Placental pericyte (primary cell): ENCODE results near the gene GARIN5B. TPM values are rescaled to one million over a fixed set of nuclear protein-coding genes. Genes with fewer than 3 reads are reported as not detected.

ENCODE experiments used
- total RNA-seq: library from RNA; depleted of rRNA; stranded (reverse); fragments of >200 nt; gene quantifications from 2 replicates; pipeline ENCODE4 v1.2.3, GENCODE V29; 2012

GARIN5B gene
- not detected in 2 replicates for total RNA-seq

DNA sequence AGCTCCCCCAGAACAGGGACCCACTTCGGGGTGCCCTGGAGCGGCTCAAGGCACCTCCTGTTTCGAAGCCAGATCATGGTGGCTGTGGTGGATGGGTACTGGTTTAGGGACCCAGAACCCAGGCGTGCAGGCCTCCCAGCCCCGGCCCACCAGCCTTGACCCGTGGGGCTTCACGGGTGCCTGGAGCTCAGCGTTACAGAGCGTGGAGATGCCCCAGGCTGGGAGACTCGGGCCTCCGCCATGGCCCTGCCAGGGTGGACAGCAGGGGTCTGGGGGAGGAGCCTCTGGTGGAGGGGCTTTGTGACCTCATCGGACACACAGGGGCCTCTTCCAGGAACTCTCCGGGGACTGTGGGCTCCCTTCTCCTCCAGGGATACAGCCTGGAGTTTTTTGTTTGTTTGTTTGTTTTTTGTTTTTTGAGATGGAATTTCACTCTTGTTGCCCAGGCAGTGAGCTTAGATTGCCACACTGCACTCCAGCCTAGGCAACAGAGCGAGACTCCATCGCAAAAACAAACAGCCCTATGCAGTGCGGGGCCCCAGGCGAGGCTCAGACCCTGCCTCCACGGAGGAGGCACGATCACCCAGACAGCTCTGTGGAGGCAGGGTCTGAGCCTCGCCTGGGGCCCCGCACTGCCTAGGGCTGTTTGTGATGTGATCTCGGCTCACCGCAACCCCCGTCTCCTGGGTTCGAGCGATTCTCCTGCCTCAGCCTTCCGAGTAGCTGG lies at the start of gene GARIN5B:
TSS of gene GARIN5B (minus strand) at position 271 of the 727 bp plus-strand sequence. CDS start at position 77, 194 bp downstream.

DNA sequence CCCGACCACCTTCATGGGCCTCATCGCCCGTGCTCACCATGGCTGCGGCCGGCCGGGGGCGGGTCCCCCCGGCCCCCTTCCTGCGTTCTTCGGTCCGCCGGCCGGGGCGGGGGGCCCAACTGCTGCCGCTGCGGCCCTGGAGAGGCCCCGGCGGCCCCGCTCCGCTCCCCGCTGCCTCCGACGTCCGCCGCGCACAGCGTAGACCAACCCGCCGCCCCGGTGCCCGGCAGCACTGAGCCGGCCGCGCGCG lies 44.4 kb upstream of the GARIN5B start, which contains the start of gene UBE2S:
TSS of gene UBE2S (minus strand) at position 239 of the 250 bp plus-strand sequence. CDS start at position 40, 199 bp downstream.

DNA sequence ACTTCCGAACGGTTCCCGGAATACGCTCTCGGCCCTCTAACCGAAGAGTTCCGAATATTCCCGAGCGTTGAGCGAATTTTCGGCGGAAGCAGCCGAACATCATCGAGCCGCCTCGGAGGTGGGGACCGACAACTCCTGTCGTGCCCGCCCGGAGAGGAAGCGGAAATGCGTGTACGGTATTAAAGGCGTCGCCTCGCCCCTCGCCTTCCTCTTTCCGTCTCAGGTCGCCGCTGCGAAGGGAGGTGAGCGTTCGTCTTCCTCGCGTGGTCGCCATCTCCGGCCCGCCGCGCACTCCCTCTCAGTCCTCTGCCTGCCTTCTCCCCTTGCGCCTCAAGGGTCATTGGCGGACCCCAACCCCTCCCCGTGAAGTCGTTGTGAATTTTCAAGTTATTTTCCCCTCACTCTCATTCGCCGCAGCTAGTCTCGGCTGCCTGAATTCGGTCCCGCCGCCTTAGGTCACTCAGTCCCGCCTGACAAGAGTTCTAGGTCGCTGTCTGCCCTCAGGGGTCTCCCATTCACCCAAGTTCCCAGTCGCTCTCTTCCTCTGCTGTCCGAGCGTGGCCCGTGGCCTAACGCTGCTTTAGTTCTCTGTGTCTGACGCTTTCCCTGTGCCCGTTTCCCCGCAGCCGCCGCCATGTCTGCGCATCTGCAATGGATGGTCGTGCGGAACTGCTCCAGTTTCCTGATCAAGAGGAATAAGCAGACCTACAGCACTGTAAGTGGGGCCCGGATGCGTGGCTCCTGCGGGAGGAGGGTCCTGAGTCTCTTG lies 22.8 kb upstream of the GARIN5B start, which contains the start of gene RPL28:
TSS of gene RPL28 (plus strand) at position 209 of the 769 bp plus-strand sequence. CDS start at position 635, 426 bp downstream.

DNA sequence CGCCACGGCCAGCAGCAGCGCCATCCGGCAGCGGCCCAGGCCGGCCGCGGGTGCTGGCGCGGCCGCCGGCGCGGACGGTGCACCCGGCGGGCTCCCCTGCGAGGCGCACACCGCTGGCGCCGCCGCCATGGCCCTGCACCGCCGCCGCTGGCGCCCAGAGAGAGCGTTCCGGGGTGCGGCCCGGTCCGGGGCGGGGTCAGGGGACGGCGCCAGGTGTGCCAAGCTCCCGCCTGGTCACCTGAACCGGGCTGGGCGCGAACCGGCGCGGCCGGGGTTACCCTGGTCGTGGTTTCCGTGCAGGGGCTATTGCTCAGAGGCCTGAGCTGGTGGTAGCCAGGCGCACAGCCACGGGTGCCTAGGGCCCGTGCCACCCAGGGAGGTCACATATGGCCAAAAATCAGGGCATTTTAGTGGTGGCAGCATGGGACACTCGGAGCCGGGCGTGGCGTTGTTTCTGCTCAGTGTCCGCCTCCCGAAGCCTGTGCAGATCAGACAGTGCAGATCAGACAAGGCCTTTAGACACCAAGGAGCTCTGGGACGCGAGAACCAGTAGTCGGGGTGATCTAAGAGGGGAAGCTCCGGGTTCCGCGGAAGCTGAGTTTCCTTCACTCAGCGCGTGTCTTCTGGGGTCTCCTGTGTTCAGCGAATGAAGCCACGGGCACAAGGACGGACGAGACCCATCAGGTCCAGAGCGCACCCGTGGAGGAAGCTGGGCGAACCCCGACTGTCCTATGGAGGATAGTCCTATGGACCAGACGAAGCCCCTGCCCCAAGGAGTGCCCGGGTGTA lies 21.3 kb upstream of the GARIN5B start, which contains the start of gene TMEM238:
TSS of gene TMEM238 (minus strand) at position 162 of the 789 bp plus-strand sequence. CDS start at position 129, 33 bp downstream.

DNA sequence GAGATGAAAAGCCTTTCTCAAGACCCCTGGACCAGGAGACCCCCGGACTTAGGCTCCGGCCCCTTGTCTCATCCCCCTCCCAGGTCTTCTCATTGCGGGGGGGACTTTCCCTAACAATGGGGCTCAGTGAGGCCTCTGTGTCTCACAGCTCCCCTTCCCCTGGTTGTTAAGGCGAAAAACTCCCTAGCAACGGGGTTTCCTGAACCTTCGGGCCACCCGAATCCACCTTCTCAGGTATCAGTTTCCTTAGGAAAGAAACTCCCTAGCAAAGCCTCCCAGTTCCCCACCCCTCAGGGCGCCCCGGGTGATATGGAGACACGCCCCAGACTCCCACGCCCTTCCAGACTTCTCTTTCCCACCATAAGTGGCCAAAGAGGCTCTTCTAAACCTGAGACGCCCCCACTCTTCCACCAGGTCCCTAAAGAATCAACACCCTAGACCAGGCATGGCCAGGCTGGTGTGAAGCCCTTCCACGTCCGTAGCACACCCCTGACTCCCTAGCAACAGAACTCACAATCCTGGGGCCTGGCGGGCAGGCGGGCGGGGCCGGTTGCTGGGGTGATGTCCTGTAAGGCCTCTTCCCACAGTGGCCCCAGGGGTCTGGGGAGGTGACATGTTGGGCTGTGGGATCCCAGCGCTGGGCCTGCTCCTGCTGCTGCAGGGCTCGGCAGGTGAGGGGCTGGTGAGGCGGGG lies 13.3 kb upstream of the GARIN5B start, which contains the start of gene TMEM190:
TSS of gene TMEM190 (plus strand) at position 586 of the 693 bp plus-strand sequence. CDS start at position 614, 28 bp downstream.

DNA sequence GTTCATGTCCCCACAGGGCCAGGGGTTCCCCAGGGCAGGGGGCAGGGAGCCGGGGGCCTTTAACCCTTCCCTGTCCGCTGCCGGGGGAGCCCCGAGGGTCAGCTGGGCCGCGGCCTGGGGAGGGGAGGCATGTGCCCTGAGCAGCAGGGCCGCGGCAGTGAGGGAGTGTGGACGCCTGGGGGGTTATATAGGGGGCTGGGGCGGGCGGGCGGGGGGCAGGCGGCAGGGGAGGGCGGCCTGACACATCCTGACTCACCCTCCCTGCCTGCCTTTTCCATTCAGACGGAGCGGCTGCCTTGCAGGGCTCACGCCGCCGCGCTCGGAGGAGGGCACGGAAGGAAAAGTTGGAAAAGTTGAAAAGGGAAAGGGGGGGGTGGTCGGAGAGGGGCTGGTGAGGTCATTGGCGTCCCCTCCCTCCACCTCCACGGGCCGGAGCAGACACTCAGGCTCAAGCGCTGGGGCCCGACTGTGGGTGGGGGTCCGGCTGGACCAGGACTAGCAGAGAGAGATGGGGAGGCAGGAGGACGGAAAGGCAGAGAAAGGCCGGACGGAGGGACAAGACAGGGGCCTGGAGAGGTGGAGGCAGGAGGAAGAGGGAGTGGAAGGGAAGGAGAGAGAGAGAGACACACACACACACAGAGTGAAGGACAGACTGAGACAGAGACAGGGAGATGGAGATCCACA lies 7.4 kb upstream of the GARIN5B start, which contains the start of gene IL11:
TSS of gene IL11 (minus strand) at position 159 of the 684 bp plus-strand sequence. CDS start at position 6, 153 bp downstream.

DNA sequence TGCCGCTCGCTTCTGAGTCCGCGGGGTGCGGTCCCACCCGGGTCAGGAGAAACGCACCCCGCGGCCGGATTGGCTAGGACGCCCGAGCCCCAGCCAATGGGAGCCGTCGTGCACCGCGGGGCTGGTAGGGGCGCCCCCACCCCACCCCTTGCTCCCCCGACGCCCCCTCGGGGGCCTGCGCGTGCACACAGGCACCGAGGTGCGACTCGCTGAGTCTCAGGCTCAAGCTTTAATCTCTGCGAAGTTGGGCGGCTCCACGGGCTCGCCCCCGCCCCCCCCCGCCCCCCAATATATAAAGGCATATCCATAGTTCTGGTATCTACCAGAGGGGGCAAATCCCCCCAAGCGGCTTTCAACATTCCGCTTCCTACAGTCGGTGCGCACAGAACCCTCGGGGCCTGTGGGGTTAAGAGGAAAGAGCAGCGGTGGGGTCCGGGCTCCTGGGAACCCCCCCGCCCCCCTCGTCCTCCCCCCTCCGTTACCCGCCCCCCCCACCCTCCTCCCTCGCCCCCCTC lies 8.3 kb downstream of the GARIN5B start, which contains the start of gene COX6B2:
TSS of gene COX6B2 (minus strand) at position 22 of the 515 bp plus-strand sequence. CDS start 198 bp downstream, outside the sequence.

DNA sequence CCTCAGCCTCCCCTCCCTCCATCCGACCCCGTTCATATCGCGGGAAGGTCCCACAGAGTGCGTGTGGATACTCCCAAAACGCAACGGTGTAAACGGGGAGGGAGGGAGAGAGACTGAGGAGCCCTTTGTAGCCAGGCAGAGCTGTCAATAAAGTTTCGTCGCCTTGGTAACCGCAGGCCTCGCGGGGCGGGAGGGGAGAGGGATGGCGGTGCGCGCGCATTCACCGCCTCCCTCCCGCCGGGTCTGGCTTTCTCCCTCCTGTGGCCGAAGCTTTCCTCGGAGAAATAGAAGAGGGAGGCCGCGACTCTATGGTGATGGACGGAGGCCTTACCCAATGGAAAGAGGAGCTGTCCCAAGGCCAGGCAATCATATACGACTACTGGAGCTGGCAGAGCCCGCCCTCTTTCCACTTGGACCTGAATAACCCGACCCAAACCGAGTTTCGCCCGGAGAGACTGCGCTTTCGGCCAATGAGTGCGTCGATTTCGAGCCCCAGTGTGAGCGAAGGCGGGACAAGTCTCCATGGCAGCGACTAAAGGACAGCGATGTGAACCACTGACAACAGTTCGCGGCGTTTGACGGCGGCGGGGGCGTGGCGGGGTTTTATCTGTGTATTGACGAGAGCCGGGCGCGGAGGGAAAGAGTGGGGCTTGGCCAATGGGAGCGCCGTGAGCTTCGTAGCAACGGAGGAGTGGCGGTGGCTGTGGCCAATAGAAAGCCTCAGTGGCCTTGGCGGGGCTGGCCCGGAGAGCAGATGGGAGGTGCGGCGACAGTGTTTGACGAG lies 23.8 kb downstream of the GARIN5B start, which contains the start of gene KMT5C:
TSS of gene KMT5C (plus strand) at position 772 of the 784 bp plus-strand sequence. CDS start 2,061 bp downstream, outside the sequence.

DNA sequence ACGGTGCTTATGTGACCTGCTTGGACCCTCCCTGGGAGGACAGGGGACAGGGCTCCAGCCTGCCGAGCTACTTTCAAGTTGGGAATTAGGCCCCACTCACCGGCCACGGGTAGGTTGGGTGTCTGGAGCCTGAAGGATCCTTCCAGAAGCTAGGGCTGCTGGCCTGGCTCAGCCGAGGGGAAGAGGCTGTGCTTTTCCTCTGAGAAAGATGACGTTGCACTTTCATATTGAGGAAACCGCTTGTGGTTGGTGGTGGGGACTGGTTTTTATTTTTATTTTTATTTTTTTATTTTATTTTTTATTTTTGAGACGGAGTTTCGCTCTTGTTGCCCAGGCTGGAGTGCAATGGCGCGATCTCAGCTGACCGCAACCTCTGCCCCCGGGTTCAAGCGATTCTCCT lies 37.9 kb downstream of the GARIN5B start, which contains the start of gene TMEM150B:
TSS of gene TMEM150B (minus strand) at position 170 of the 400 bp plus-strand sequence. CDS start 4,305 bp downstream, outside the sequence.

Other genes starting within 250 kb of the GARIN5B start
- 86.5 and 91.7 TPM in 2 replicates for gene PPP1R12C, start 245.6 kb downstream of the GARIN5B start, total RNA-seq
- 0.57 and 2.8 TPM in 2 replicates for gene TNNT1, start 214.1 kb downstream of the GARIN5B start, total RNA-seq
- not detected in 2 replicates for gene TNNI3, start 205.5 kb downstream of the GARIN5B start, total RNA-seq
- 0.66 TPM in 1 of 2 replicates, not detected in the other for gene DNAAF3, start 196.6 kb downstream of the GARIN5B start, total RNA-seq
- under 0.01 TPM in 1 of 2 replicates, not detected in the other for gene SYT5, start 183.0 kb downstream of the GARIN5B start, total RNA-seq
- 4.9 and 46.0 TPM in 2 replicates for gene PTPRH, start 153.8 kb downstream of the GARIN5B start, total RNA-seq
- gene TMEM86B, start 134.5 kb downstream of the GARIN5B start, total RNA-seq: 1.9 and 2.6 TPM in 2 replicates
- gene PPP6R1, start 104.2 kb downstream of the GARIN5B start, total RNA-seq: 58.9 and 69.9 TPM in 2 replicates
- 41.1 and 41.9 TPM in 2 replicates for gene HSPBP1, start 83.2 kb downstream of the GARIN5B start, total RNA-seq
- gene BRSK1, start 79.3 kb downstream of the GARIN5B start, total RNA-seq: 1.7 and 3.5 TPM in 2 replicates
- gene TMEM150B, start 37.9 kb downstream of the GARIN5B start, total RNA-seq: not detected in 2 replicates
- gene KMT5C, start 23.4 kb downstream of the GARIN5B start, total RNA-seq: 7.9 and 9.6 TPM in 2 replicates
- gene COX6B2, start 8.5 kb downstream of the GARIN5B start, total RNA-seq: 0.14 and 0.22 TPM in 2 replicates
- gene IL11, start 7.2 kb upstream of the GARIN5B start, total RNA-seq: 15.1 and 82.0 TPM in 2 replicates
- gene TMEM190, start 13.6 kb upstream of the GARIN5B start, total RNA-seq: not detected in 2 replicates
- 1.4 TPM in 1 of 2 replicates, not detected in the other for gene TMEM238, start 21.0 kb upstream of the GARIN5B start, total RNA-seq
- gene RPL28, start 22.7 kb upstream of the GARIN5B start, total RNA-seq: 301 and 1,049 TPM in 2 replicates
- gene UBE2S, start 44.5 kb upstream of the GARIN5B start, total RNA-seq: 40.5 and 198 TPM in 2 replicates
- not detected in 2 replicates for gene SHISA7, start 80.0 kb upstream of the GARIN5B start, total RNA-seq
- 50.8 and 116 TPM in 2 replicates for gene ISOC2, start 98.4 kb upstream of the GARIN5B start, total RNA-seq
- not detected in 2 replicates for gene C19orf85, start 101.5 kb upstream of the GARIN5B start, total RNA-seq
- gene ZNF628, start 113.4 kb upstream of the GARIN5B start, total RNA-seq: 3.3 and 3.9 TPM in 2 replicates
- 17.5 and 19.3 TPM in 2 replicates for gene NAT14, start 121.9 kb upstream of the GARIN5B start, total RNA-seq
- gene SSC5D, start 125.2 kb upstream of the GARIN5B start, total RNA-seq: 3.1 and 24.2 TPM in 2 replicates
- not detected in 2 replicates for gene SBK2, start 173.9 kb upstream of the GARIN5B start, total RNA-seq
- not detected in 2 replicates for gene SBK3, start 182.3 kb upstream of the GARIN5B start, total RNA-seq
- gene ZNF579, start 217.6 kb upstream of the GARIN5B start, total RNA-seq: 6.7 and 9.0 TPM in 2 replicates
- 4.2 and 5.6 TPM in 2 replicates for gene FIZ1, start 236.3 kb upstream of the GARIN5B start, total RNA-seq
- gene ZNF524, start 237.0 kb upstream of the GARIN5B start, total RNA-seq: 9.6 and 13.3 TPM in 2 replicates
- gene ZNF865, start 242.4 kb upstream of the GARIN5B start, total RNA-seq: 2.4 and 2.6 TPM in 2 replicates